Endothelial cell of hepatic sinusoid (primary cell): Measurements from ENCODE around the gene BCL6.
"Not testable (repeated sequence)": the region's sequence is repeated elsewhere in the genome, so short reads cannot be mapped to it uniquely, and the experiment has no call there.

Experiments used
- in situ Hi-C: cut with HindIII; loops from 2 replicates; pipeline ENCODE4 v1.10.0; 2017; ENCODE audit warnings: low sequenced_read_pairs

Gene BCL6

DNA sequence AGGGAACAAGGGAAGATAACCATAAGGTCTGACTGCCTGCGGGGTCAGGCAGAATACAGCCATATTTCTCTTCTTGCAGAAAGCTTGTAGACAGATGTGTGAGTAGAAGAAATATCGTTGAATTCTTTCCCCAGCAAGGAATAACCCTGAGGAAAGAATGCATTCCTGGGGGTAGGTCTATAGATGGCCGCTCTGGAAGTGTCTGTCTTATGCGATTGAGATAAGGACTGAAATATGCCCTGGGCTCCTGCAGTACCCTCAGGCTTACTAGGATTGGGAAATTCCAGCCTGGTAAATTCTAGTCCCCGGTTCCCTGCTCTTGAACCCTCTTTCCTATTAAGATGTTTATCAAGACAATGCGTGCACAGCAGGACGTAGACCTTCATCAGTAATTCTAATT lies 59.3 kb downstream of the BCL6 start:
- in situ Hi-C loops, result no loop called here

DNA sequence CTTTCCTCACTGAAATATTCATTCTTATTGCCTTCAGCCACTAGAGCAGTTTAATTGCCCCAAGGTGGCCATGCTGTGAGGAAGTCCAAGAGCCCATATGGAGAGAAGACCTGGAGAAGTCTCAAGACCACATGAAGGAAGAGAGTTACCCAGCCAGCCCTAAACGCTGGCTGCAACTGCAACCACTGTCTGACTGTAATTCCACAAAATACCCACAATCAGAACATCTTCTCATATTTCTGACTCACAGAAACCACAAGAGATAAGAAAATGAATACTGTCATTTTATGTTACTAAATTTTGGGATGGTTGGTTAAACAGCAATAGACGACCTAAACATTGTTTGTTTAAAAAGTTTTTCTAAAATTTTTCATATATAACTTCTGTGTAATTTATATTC lies 60.4 kb downstream of the BCL6 start:
- in situ Hi-C loops, result no loop called here

DNA sequence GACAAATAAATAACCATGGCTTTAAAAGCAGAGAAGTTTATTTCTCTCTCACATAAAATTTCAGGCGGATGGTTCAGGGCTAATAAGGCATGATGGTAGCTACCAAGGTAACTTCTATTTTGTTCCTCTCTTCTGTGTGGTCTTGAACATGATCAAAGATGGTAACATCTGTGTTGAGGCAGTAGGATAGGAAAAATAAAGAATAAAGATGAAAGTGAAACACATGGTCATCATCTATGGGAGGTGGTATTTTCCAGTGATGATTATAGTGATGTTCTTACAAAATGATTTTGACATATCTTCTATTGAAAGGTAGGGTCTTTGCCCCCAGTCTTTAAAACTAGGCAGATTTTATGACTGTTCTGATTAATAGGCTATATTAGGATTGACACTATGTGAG lies 60.8 kb downstream of the BCL6 start:
- in situ Hi-C loops, result no loop called here

DNA sequence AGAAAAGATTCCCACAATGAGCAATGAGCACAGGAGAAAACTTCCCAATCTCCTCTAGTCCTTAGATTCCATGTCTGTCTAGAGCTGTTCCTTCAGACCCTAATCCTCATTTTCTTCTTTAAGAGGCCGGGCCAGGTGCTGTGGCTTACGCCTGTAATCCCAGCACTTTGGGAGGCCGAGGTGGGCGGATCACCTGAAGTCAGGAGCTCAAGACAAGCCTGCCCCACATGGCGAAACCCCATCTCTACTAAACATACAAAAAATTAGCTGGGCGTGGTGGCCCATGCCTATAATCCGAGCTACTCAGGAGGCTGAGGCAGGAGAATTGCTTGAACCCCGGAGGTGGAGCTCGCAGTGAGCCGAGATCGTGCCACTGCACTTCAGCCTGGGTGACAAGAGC lies 63.5 kb downstream of the BCL6 start:
- in situ Hi-C loops, result not testable (repeated sequence)

DNA sequence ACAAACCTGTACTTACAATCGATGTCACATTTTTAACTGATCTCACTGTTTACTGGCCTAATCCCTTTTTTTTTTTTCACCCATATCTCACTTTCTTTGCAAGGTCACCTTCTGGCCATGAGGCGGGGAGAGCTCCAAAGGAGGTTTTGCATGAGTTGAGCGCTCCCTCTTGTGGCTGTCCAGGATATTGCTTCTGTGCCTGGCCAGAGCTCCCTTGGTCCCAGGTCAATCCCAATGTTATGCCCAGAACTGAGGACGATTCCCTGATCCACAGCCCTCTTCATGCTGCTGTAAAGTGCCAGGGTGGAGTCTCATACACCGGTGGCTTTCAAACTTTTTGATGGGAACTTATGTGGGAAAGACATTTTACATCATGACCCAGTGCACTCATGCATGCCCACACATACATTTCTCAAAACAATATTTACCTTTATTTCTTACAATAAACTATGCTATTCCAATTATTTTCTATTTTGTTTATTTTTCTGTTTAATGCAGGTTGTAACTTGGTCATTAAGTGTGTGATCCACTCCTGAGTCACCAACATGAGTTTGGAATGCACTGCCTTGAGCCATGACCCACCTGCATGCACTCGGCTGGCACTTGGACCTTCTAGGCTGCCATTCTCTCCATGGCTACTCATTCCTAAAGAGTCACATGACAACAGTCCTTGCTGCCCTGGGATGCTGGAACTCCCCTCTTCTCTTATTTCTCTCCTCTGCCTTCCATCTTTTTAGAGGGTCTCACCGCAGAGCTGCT lies 65.5 kb downstream of the BCL6 start:
- in situ Hi-C loops, result loop anchor here (5.0 kb wide), 2 partner anchors 358 to 448 kb away; no protein-coding TSS in a partner anchor

- in situ Hi-C loops, result loop anchor here (5.0 kb wide), 2 partner anchors 356 to 446 kb away; no protein-coding TSS in a partner anchor
Observed at GRCh38 chr3:187678726-187679268, 66.5 kb downstream of the BCL6 start.

- in situ Hi-C loops, result loop anchor here (5.0 kb wide), 2 partner anchors 355 to 445 kb away; no protein-coding TSS in a partner anchor
Observed at GRCh38 chr3:187677604-187678003, 67.7 kb downstream of the BCL6 start.

DNA sequence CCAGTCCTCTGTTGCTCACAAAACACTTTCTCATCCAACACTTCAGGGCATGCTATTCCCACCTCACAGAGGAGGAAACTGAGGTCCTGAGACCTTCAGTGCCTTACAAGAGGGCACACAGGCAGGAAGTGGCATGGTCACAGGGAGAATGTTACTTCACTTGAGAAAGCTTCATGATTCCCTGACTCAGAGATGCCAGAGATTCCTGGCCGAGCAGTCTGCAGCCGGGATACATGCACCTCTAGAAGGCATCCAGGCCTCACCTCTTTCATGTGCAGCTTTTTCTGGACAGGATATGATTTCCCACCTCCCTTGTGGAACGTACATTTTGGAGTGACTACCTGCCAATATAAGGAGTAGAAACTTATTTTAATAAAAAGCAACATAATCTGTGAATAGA lies 72.3 kb downstream of the BCL6 start:
- in situ Hi-C loops, result no loop called here
